Adrenal gland (tissue), 12 donors: ENCODE results near the gene RPA3. TPM values are rescaled to one million over a fixed set of nuclear protein-coding genes. Genes with fewer than 3 reads are reported as not detected.

Experiments
- DNase-seq, 7 donors: peaks; one replicate each; pipeline ENCODE4 v3.0.0-alpha.2; 2019 to 2020
- H3K27ac ChIP-seq, 5 donors: fragments of 200-600 bp; sonication (generic) in 4 of 5; 1 replicate in 3 of 5; 2 replicates in 2 of 5; pipeline versions ENCODE4 v1.5.1 to v1.8.0; 2016 to 2020; ENCODE audit warnings: mild to moderate bottlenecking in 1 of 5
- H3K27me3 ChIP-seq: fragments of 200-600 bp; 2 replicates; pipeline ENCODE4 v1.8.0; 2021
- H3K36me3 ChIP-seq, 2 donors: fragments of 200-600 bp; replicated peaks in 1 of 2; 1 replicate in 1 of 2; 2 replicates in 1 of 2; pipeline versions ENCODE4 v1.5.1 to v1.8.0; 2018 to 2022
- H3K4me1 ChIP-seq, 2 donors: fragments of 200-600 bp; replicated peaks in 1 of 2; 1 replicate in 1 of 2; 2 replicates in 1 of 2; pipeline versions ENCODE4 v1.5.1 to v1.8.0; 2018 to 2021
- H3K4me3 ChIP-seq, 4 donors: fragments of 200-600 bp; sonication (generic) in 3 of 4; one replicate each; pipeline ENCODE4 v1.5.1; 2016 to 2018
- H3K9me3 ChIP-seq, 3 donors: fragments of 200-600 bp; sonication (generic) in 1 of 3; replicated peaks in 1 of 3; 1 replicate in 2 of 3; 2 replicates in 1 of 3; pipeline versions ENCODE4 v1.5.1 to v1.8.0; 2016 to 2021
- CTCF ChIP-seq, 6 experiments: fragments of 450-650 bp in 4 of 6; fragments of 200-600 bp in 2 of 6; sonication (generic) in 1 of 6; IDR thresholded peaks; 1 replicate in 5 of 6; 2 replicates in 1 of 6; pipeline versions ENCODE4 v1.5.1 to v1.8.0; 2016 to 2021; ENCODE audit warnings: antibody characterized with exemption in 6 of 6, mild to moderate bottlenecking in 2 of 6, moderate library complexity in 1 of 6
- POLR2A ChIP-seq, 2 donors: fragments of 450-650 bp; IDR thresholded peaks; one replicate each; pipeline ENCODE4 v1.6.1; 2017; ENCODE audit warnings: antibody characterized with exemption in 2 of 2, mild to moderate bottlenecking in 2 of 2, moderate library complexity in 1 of 2
- WGBS, 4 donors: extraction: QIAGEN DNeasy Blood & Tissue Kit in 2 of 4; methylation state at CpG; one replicate each; pipeline versions ENCODE4 v1.1.5 to v1.1.7; 2013 to 2017; 5-methylcytosine and 5-hydroxymethylcytosine counted together
- intact Hi-C, 2 donors: fragments of 100-400 bp; cut with DNase I; formaldehyde crosslinking; loops; one replicate each; pipeline versions ENCODE4 v1.14.1 to v1.15.0; 2022 to 2023
- polyA plus RNA-seq, 3 donors: library from polyadenylated mRNA; stranded (reverse); fragments of 200-250 nt in 2 of 3; fragments of 350-450 nt in 1 of 3; fragmentation: Illumina TruSeq in 1 of 3; extraction: RNeasy Lipid Tissue Mini Kit (QIAGEN cat#74804) in 1 of 3; gene quantifications; one replicate each; pipeline ENCODE4 v1.2.3, GENCODE V29; 2013 to 2014
- total RNA-seq, 9 donors: library from RNA; depleted of rRNA in 4 of 9; stranded (reverse); fragments of >200 nt in 4 of 9; fragments of 120-200 nt in 1 of 9; fragmentation: NEBNext Ultra II Directional in 1 of 9; extraction: Animal tissue kit (Norgen Biotek cat#: 25700) in 1 of 9; gene quantifications; one replicate each; pipeline versions ENCODE4 v1.1.0 to v1.2.4, GENCODE V29; 2013 to 2023
- donor health status: healthy with polysubstance abuse.
- donor health status: Bipolar disorder and iron deficiency.
- donor health status: DM: yes; HTN: yes; CAD: no.
- donor health status: DM: no; HTN: no; CAD: no.
- donor health status: DM: no; HTN: no; CAD: no.
- donor health status: DM: yes; HTN: yes; CAD: no.

RPA3 gene
- total and polyA plus RNA-seq, 12 donors = 15.3 to 52.5 (median 31.1) TPM

GRCh38 chr7:7698930-7699329 is 19.5 kb downstream of the RPA3 start:
- Histone ChIP-seq H3K9me3 (no peaks in the 10 kb centered on the region), H3K27ac (no peak overlapping the region), H3K27me3 (no peaks in the 10 kb centered on the region), H3K4me3 (no peak overlapping the region), H3K4me1 (peaks cover 21 to 53% of the 10 kb centered on the region in 2 donors), H3K36me3 (no peaks in the 10 kb centered on the region)
- intact Hi-C loops = no loop called here
- DNase-seq = no peak
- WGBS, 4 donors = 67 to 92% (median 88%) methylated on average over 2 of the region's 2 CpGs
- TF ChIP-seq CTCF (IDR thresholded peaks at IDR 0.05) (no peak), POLR2A (IDR thresholded peaks at IDR 0.05) (no peak)

DNA sequence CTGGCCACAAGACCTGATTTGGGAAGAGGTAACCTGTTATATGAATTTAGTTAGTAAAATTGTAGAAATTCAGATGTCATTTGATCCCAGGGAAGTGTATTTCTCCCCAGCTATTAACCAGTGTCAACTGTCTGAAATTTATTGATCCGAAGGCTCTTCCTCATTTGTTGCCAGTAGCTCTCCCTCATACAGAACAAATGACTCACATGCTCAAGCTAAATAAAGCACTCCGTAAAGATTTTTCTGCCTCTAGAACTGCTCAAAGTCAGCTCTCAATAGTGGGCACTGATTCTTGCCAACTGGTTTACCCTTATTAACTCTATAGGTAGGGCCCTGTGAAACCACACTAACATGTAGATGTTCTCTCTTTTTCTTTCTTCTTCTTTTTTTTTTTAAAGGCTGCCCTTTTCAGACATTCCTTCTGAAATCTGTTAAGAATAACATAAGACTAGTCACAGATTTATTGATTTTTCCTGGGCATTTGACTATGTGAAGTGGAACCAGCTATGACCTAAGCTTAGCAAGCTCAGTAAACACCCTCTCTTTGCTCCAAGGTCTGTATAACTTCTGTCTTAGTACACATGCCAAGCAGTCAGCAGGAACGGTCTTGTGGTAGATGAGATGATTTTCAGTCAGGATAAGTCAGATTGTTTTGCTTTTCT is 21.8 kb downstream of the RPA3 start:
- peak in 1 of 7 donors; percentile 30 for DNase-seq
- H3K9me3 ChIP-seq = no peaks in the 10 kb centered on the region
- peak overlapping the region; percentile 23 to 76 (median 44) for H3K27ac ChIP-seq
- peak overlapping the region in 1 of 4 donors; percentile 8 for H3K4me3 ChIP-seq
- H3K4me1 ChIP-seq = peaks cover 21 to 52% of the 10 kb centered on the region in 2 donors
- 35 to 44% (median 42%) methylated on average over 3 of the region's 3 CpGs for WGBS, 4 donors
- H3K36me3 ChIP-seq = no peaks in the 10 kb centered on the region
- no peaks in the 10 kb centered on the region for H3K27me3 ChIP-seq
- intact Hi-C loops = no loop called here
- TF ChIP-seq POLR2A (IDR thresholded peaks at IDR 0.05) = peak in 1 of 2 donors; percentile 34
- no peak for TF ChIP-seq CTCF (IDR thresholded peaks at IDR 0.05)

GRCh38 chr7:7695111-7695817 is 23.1 kb downstream of the RPA3 start:
- H3K4me1 ChIP-seq = peaks cover 21 to 44% of the 10 kb centered on the region in 2 donors
- whole genome bisulfite sequencing, 4 donors = 35 to 43% (median 39%) methylated on average over 5 of the region's 5 CpGs
- H3K27me3 ChIP-seq = no peaks in the 10 kb centered on the region
- TF ChIP-seq POLR2A (IDR thresholded peaks at IDR 0.05) (no peak), CTCF (IDR thresholded peaks at IDR 0.05) (no peak)
- no peak for DNase-seq
- intact Hi-C loops = no loop called here
- no peaks in the 10 kb centered on the region for H3K9me3 ChIP-seq
- no peaks in the 10 kb centered on the region for H3K36me3 ChIP-seq
- H3K27ac ChIP-seq = peak overlapping the region in 2 of 5 donors; percentile 23 to 68
- H3K4me3 ChIP-seq = no peak overlapping the region

DNA sequence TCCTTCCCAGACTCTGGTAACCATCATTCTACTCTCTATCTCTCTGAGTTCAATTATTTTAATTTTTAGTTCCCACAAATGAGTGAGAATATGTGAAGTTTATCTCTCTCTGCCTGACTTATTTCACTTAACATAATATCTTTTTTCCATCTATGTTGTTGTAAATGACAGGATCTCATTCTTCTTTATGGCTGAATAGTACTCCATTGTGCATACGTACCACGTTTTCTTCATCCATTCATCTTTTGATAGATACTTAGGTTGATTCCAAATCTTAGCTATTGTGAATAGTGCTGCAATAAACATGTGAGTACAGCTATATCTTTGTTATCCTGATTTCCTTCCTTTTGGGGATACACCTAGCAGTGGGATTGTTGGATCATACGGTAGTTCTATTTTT is 23.9 kb downstream of the RPA3 start:
- no peak overlapping the region for H3K4me3 ChIP-seq
- H3K27ac ChIP-seq = no peak overlapping the region
- intact Hi-C loops = no loop called here
- H3K36me3 ChIP-seq = no peaks in the 10 kb centered on the region
- H3K27me3 ChIP-seq = no peaks in the 10 kb centered on the region
- WGBS, 4 donors = 81 to 90% (median 86%) methylated on average over 3 of the region's 3 CpGs
- H3K4me1 ChIP-seq = peaks cover 21 to 42% of the 10 kb centered on the region in 2 donors
- TF ChIP-seq CTCF (IDR thresholded peaks at IDR 0.05) = no peak
- no peak for TF ChIP-seq POLR2A (IDR thresholded peaks at IDR 0.05)
- no peaks in the 10 kb centered on the region for H3K9me3 ChIP-seq
- no peak for DNase-seq
